Stimulated activated CD8-positive, alpha-beta memory T cell treated with anti-CD3 and anti-CD28 coated beads, Interleukin-12 subunit alpha, Interleukin-12 subunit beta, amount 100 ng/mL, for 24 hours (primary cell): Measurements from ENCODE around the gene PKMYT1.

ENCODE experiments used
- DNase-seq: peaks from one replicate; pipeline ENCODE4 v3.0.0-alpha.2; 2020; ENCODE audit errors: extremely low read depth

PKMYT1 gene

GRCh38 chr16:3017794-3018506, 37.7 kb upstream of the PKMYT1 start, which contains the start of gene CLDN6:
Gene CLDN6, minus strand, starts transcription at chr16:3018183. Its CDS starts 2,162 bp downstream, at chr16:3016021.
- DNase-seq = no peak

GRCh38 chr16:3017344-3017743, 37.1 kb upstream of the PKMYT1 start:
- no peak for DNase-seq

- no peak for DNase-seq
Observed at GRCh38 chr16:3015865-3016521, 35.7 kb upstream of the PKMYT1 start.

- DNase-seq = no peak
Observed at GRCh38 chr16:3014971-3015370, 34.7 kb upstream of the PKMYT1 start.

DNA sequence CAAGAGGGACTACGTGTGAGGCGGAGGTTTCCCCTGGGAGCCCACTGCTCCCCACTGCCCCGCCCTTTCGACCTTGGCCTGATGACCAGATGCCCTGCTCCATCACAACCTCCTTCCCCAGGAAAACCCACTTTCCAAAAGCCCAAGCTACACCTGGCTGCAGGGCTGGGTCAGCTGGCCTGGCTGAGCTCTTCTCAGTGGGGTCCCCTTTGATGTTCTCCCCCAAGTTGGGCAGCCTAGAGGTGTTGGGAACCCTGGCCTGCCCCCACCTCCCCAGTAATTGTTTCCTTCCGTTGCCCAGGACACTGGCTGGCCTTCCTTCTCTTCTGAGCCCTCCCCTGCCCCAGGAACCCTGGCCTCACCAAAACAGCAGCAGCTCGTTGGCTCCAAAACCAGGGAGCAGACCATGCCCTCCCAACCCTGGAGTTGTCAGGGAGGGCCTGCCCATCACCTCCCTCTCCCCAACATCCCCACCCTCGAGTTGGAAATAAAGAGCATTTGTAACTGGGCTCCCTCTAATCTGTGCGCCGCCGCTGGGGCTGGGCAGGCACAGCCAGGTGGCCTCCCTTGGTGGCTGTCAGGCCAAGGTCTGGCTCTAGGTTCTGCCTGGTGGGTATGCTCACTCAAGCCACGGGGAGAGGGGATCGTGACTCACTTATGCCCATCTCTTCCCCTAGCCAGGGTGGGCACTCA, 33.9 kb upstream of the PKMYT1 start:
- no peak for DNase-seq

DNA sequence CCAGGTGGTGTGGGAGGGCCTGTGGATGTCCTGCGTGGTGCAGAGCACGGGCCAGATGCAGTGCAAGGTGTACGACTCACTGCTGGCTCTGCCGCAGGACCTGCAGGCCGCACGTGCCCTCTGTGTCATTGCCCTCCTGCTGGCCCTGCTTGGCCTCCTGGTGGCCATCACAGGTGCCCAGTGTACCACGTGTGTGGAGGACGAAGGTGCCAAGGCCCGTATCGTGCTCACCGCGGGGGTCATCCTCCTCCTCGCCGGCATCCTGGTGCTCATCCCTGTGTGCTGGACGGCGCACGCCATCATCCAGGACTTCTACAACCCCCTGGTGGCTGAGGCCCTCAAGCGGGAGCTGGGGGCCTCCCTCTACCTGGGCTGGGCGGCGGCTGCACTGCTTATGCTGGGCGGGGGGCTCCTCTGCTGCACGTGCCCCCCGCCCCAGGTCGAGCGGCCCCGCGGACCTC, 33.3 kb upstream of the PKMYT1 start:
- no peak for DNase-seq

- no peak for DNase-seq
Observed at GRCh38 chr16:3012828-3013420, 32.7 kb upstream of the PKMYT1 start, which contains the start of gene CLDN9. Gene CLDN9, plus strand, starts transcription at chr16:3012923. Its CDS starts 440 bp downstream, at chr16:3013363.

DNA sequence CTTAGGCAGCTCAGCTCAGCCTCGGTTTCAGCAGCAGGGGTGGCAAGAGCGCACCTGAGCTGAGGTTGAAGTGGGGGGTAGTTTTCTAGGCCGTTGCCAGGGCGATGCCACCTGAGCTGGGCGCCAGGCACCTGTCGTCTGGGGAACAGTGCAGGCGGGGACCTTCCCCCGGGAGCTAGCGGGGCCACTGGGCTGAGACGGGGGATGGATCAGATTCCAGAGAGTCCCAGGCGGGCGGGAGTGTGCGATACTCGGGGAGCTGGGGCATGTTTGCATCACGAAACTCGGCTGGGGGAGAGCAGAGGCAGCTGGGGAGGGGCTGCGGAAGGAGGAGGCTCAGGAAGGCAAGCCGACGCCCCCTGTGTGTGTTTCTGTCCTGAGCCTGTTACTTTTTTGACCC, 32.0 kb upstream of the PKMYT1 start:
- DNase-seq = no peak

DNA sequence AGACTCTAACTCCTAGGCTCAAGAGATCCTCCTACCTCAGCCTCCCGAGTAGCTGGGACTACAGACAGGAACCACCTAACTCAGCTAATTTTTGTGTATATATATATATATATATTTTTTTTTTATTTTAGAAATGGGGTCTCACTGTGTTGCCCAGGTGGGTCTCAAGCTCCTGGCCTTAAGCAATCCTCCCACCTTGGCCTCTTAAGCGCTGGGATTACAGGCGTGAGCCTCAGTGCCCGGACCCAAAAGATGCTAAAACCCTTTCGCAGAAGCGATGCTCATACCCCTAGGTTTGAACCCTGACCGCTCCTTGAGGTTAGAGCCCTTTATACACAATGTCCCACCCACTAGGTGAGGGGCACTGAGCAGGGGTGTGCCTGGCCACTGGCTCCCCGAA, 30.3 kb upstream of the PKMYT1 start:
- DNase-seq = no peak

GRCh38 chr16:3009568-3010390, 29.5 kb upstream of the PKMYT1 start:
- no peak for DNase-seq

- no peak for DNase-seq
Observed at GRCh38 chr16:3008690-3009037, 28.4 kb upstream of the PKMYT1 start.

- DNase-seq = no peak
Observed at GRCh38 chr16:3007957-3008689, 27.9 kb upstream of the PKMYT1 start.

- DNase-seq = no peak
Observed at GRCh38 chr16:3007059-3007956, 27.1 kb upstream of the PKMYT1 start.

DNA sequence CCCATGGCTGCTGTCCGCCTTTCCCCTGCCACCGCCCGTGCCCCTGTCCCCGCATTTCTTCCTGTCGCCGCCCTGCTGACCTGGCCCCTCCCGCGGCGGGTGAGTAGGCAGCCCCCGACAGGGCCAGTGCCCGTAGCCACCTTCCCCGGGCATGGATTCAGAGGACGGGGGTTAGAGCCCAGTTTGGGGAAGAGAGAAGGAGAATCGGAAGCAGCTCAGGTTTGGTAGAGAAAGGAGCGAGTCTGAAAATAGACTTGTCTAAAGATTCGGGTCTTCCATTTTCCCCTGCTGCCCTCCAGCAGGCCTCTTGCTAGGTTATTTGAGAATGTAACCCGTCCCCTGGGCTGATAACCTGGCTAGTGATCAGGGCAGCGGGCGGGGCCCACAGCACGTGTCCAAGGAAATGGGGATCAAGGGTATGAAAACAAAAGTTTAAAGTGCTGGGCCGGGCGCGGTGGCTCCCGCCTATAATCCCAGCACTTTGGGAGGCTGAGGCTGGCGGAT, 24.6 kb upstream of the PKMYT1 start:
- no peak for DNase-seq

- DNase-seq = no peak
Observed at GRCh38 chr16:3004319-3004718, 24.1 kb upstream of the PKMYT1 start.

GRCh38 chr16:3003582-3004270, 23.5 kb upstream of the PKMYT1 start:
- peak; percentile 90 for DNase-seq

DNA sequence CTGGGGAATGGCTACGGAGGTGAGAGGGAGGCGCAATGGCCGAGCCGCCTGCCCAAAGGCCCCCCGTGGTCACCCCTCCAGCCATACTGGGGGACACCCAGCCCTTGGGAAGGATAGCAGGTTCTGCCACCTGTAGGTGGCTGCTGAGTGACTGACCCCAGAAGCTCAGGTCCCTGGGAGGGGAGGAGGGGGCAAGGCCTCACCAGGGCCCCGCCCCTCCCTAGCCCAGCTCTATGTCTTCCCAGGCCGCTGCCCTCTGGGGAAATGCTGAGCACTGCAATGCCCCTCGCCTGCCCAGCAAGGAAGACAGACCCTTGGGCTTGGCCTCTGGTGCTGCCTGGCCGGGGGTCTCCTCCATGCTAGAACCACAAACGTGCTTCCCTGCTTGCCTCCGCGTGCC, 21.1 kb upstream of the PKMYT1 start:
- no peak for DNase-seq

GRCh38 chr16:3000540-3000939, 20.3 kb upstream of the PKMYT1 start:
- no peak for DNase-seq

GRCh38 chr16:2999929-3000328, 19.7 kb upstream of the PKMYT1 start:
- DNase-seq = no peak
